Spinal cord (tissue), 10 donors: ENCODE data around the gene THBS3. TPM values are rescaled to one million over a fixed set of nuclear protein-coding genes. Genes with fewer than 3 reads are reported as not detected.
"Not testable (repeated sequence)": the region's sequence is repeated elsewhere in the genome, so short reads cannot be mapped to it uniquely, and the experiment has no call there.

ENCODE experiments used
- DNase-seq, 6 donors: peaks; one replicate each; pipeline versions ENCODE4 v3.0.0 to v3.0.0-alpha.2; 2013 to 2015; ENCODE audit warnings: low spot score in 6 of 6, low read depth in 4 of 6
- H3K27ac ChIP-seq: one replicate; pipeline ENCODE4 v1.5.1; 2013; ENCODE audit warnings: low read depth, low read length, control low read depth
- H3K27me3 ChIP-seq: one replicate; pipeline ENCODE4 v1.6.1; 2013; ENCODE audit warnings: low read length; ENCODE audit not compliant: control insufficient read depth, insufficient read depth
- H3K36me3 ChIP-seq: one replicate; pipeline ENCODE4 v1.6.1; 2013; ENCODE audit warnings: low read length; ENCODE audit not compliant: control insufficient read depth, insufficient read depth
- H3K4me1 ChIP-seq: one replicate; pipeline ENCODE4 v1.6.1; 2013; ENCODE audit warnings: low read length; ENCODE audit not compliant: control insufficient read depth, insufficient read depth
- H3K4me3 ChIP-seq: one replicate; pipeline ENCODE4 v1.5.1; 2013; ENCODE audit warnings: low read depth, low read length, control low read depth
- H3K9me3 ChIP-seq: one replicate; pipeline ENCODE4 v1.6.1; 2013; ENCODE audit warnings: low read length; ENCODE audit not compliant: control insufficient read depth, insufficient read depth
- WGBS: methylation state at CpG from one replicate; pipeline ENCODE4 v1.1.5; 2013; ENCODE audit warnings: missing lambda C conversion rate; ENCODE audit not compliant: insufficient coverage; 5-methylcytosine and 5-hydroxymethylcytosine counted together
- polyA plus RNA-seq, 2 donors: library from polyadenylated mRNA; unstranded; fragments of 120-200 nt; gene quantifications; one replicate each; pipeline ENCODE4 v1.2.1, GENCODE V29; 2013; ENCODE audit not compliant: insufficient read length in 2 of 2
- total RNA-seq, 2 donors: library from RNA; depleted of rRNA in 1 of 2; stranded (reverse); fragments of 120-200 nt in 1 of 2; fragments of >200 nt in 1 of 2; gene quantifications; one replicate each; pipeline versions ENCODE4 v1.2.3 to v1.2.4, GENCODE V29; 2013 to 2014
- donor health status: healthy.

Gene THBS3
- total and polyA plus RNA-seq, 4 donors, result 18.2 to 57.6 (median 36.8) TPM

DNA sequence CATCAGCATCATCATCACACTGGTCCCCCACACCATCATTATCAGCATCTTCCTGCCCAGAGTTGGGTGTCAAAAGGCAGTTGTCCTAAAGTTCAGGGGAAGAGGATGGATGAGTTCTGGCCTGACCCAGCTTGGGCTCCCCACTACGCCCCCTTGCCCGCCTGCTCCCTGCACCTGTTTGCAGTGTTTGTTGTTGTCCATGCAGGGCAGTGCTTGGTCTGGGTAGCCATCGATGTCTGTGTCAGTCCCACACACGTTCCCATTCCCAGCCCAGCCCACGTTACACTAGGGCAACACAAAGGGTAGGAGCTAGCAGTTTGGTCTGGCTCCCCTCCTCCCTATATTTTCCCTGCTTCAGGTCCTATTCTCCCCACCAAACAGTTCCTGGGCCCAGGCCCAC lies 6.8 kb downstream of the THBS3 start:
- H3K27me3 ChIP-seq, result no peaks in the 10 kb centered on the region
- no peak overlapping the region for H3K4me3 ChIP-seq
- H3K36me3 ChIP-seq, result peaks cover 80% of the 10 kb centered on the region
- H3K4me1 ChIP-seq, result peaks cover 32% of the 10 kb centered on the region
- H3K27ac ChIP-seq, result no peak overlapping the region
- 85% methylated on average over 5 of the region's 5 CpGs for WGBS
- no peaks in the 10 kb centered on the region for H3K9me3 ChIP-seq
- DNase-seq, result no peak

DNA sequence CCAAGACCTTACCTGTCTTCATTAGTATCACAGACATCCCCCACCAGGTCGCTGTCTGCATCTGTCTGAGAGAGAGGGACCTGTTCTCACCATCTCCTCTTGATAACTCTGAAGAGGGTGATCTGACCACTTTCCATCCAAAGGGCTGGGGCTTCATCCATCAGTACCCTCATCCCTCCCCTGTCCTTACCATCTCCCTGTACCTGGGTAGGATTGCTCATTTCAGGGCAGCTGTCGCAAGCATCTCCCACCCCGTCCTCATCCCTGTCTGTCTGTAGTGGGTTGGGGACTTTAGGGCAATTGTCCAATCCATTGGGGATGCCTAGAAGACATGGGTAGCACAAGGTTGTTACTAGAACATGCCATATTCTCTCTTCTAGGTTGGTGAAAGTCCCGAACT lies 7.9 kb downstream of the THBS3 start:
- Histone ChIP-seq H3K4me3 (no peak overlapping the region), H3K36me3 (peaks cover 76% of the 10 kb centered on the region), H3K9me3 (no peaks in the 10 kb centered on the region), H3K4me1 (peaks cover 34% of the 10 kb centered on the region), H3K27ac (no peak overlapping the region), H3K27me3 (no peaks in the 10 kb centered on the region)
- DNase-seq, result no peak
- 75% methylated on average over 2 of the region's 4 CpGs for WGBS

DNA sequence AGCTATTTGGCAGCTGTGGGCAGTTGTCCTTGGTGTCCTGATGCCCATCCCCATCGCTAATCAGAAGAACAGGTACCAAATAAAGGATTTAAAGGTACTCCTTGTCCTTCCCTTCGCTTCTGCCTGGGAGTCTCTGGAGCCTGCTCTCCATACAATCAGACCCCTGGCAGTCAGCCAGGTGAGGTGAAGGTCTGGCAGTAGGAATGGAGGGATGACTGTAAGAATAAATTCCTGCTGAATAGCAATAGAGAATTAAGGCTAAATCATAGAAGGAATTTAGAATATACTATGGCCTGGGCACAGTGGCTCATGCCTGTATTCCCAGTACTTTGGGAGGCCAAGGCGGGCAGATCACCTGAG lies 9.2 kb downstream of the THBS3 start:
- no peak overlapping the region for H3K4me3 ChIP-seq
- peak in 1 of 6 donors; percentile 20 for DNase-seq
- H3K9me3 ChIP-seq, result no peaks in the 10 kb centered on the region
- WGBS, result 100% methylated on average over 2 of the region's 3 CpGs
- no peaks in the 10 kb centered on the region for H3K27me3 ChIP-seq
- H3K4me1 ChIP-seq, result peaks cover 44% of the 10 kb centered on the region
- peaks cover 66% of the 10 kb centered on the region for H3K36me3 ChIP-seq
- H3K27ac ChIP-seq, result no peak overlapping the region

DNA sequence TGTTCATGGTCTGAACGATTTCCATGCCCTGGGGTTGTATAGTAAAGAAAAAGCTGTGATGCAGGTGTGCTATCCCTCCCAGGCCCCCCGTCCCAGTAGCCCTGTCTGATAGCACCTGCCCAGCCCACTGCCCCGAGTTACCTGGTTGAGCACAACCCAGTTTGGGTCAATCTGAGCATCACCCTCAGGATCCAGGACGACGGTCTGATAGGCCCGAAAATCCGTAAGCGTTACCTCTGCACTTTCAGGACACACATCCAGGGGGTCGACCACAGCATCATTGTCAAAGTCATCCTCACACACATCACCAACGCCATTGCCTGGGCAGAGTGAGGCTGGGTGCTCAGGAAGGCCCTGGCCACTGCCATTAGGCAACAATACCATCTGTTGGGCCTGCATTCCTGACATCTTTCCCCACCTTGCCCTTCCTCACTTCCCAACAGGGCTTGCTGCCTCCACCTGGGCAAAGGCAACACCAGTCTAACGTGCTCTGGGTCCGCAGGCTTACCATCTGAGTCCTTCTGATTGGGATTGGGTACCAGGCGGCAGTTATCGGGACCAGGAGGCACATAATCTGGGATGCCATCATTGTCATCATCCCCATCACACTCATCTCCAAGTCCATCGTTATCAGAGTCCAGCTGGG lies 9.7 kb downstream of the THBS3 start:
- H3K36me3 ChIP-seq, result peaks cover 61% of the 10 kb centered on the region
- no peak for DNase-seq
- H3K27ac ChIP-seq, result no peak overlapping the region
- 82% methylated on average over 14 of the region's 15 CpGs for WGBS
- H3K27me3 ChIP-seq, result no peaks in the 10 kb centered on the region
- no peaks in the 10 kb centered on the region for H3K9me3 ChIP-seq
- peaks cover 49% of the 10 kb centered on the region for H3K4me1 ChIP-seq
- peak overlapping the region; percentile 51 for H3K4me3 ChIP-seq

DNA sequence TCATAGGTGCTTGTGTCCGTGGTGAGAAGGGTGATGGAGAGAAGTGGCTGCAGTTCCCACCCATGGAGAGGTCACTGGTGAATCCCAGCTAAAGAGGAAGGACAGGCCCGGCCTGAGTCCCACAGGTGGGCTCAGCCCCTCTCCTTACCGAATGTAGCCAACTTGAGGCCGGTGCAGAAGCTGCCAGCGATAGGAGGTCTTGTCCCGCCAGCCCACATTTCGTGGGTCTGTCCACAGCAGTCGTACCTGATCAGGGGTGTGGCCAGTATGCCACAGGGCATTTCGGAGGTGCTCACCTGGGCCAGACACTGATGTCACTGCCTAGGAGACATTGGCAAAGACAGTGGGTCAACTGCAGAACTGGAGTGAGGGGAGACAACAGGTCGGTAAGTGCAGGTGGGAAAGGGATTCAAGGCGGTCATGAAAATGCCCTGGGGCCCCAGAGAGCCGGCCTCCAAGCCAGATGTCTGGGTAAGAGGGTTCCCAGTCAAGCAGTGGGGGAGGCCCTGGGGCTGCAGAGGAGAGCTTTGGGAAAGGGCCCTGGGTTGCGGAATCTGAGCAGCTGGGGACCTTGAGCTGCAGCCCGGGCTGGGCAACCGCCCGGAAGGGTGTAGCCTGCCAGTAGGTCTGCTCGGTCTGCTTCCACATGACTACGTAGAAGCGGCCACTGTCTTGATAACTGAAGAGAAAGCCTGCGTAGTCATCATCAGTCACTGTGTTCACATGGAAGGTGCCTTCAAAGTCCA lies 10.6 kb downstream of the THBS3 start:
- H3K27ac ChIP-seq, result peak overlapping the region; percentile 97
- DNase-seq, result peak in 1 of 6 donors; percentile 52
- H3K4me1 ChIP-seq, result peaks cover 56% of the 10 kb centered on the region
- no peaks in the 10 kb centered on the region for H3K9me3 ChIP-seq
- H3K36me3 ChIP-seq, result peaks cover 52% of the 10 kb centered on the region
- 35% methylated on average over 19 of the region's 20 CpGs for WGBS
- peak overlapping the region; percentile 51 for H3K4me3 ChIP-seq
- no peaks in the 10 kb centered on the region for H3K27me3 ChIP-seq

DNA sequence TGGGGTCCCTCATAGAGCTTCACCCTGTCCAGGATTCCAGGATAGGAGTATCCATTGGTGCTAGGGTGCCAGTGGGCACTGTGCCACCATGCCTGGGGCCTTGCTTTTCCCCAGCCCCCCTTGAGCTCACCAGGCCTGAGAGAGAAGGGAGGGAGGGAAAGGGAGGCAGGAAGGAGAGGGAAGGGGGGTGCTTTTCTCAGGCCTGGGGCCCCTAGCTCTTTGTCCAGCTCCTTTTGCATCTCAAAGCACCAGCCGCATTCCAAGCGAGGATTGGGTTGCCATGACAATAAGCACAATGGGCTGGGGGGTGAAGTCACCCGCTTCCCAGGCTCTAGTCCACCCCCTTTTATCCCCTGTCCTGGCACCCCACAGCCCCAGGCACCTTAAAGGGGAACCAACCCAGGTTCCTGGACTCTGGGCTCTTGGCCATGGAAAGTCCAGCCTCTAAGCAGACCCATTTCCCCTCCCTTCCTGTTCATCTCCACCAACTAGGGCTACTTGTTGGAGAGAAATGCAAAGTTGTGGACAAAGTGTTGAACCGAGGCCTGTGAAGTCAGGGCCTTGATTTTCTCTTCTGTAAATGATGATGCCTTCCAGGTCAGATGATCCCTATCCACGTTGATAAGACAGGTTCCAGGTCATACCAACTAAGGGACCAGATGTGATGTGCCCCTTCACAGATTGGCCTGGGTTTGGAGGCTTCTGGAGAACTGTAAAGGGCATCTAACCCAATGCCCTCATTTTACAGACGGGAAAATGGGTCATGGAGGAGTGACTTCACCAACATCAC lies 11.4 kb downstream of the THBS3 start:
- Histone ChIP-seq H3K4me3 (peak overlapping the region; percentile 51), H3K27ac (peak overlapping the region; percentile 97), H3K36me3 (peaks cover 44% of the 10 kb centered on the region), H3K9me3 (no peaks in the 10 kb centered on the region), H3K4me1 (peaks cover 54% of the 10 kb centered on the region), H3K27me3 (no peaks in the 10 kb centered on the region)
- WGBS, result 33% methylated on average over 2 of the region's 6 CpGs
- peak in 3 of 6 donors; percentile 80 to 95 (median 92) for DNase-seq

DNA sequence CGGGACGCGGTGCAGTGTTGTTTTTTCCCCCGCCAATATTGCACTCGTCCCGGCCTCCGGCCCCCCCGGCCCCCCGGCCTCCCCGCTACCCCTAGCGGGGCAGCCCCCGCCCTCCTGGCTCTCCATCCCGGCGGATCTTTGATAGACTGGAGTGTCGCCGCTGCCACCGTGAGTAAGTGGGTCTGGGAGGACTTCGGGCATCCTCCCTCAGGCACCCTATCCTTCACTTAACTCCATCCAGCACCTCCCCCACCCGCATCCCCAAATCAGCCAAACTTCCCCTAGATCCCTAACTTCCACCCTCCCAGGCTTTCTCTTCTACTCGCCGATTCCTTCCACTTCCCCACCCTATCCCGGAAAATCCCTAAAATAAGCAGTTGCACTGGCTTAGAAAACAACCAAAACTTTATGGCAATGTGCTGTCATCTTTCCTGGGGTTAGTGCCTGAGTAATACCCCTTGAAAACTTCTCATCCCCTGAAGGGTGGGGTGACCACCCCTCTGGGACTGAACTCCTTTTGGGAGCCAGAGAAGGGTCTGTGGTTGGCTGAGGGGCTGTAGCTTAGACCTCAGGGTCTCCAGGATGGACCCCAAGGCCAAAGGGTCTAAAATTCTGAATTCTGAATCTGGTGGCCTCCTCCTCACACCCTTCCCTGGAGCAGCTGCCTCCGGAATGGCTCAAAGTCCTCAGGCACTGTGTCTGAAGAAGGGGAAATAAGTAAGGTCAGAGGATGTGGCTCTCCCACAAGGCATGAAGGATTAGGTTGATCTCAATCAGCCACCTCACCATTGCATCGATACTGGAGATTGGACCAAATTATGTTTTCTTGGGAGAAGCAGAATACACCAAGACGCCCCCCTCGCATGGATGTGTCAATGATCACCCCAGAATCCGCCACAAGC lies 12.2 kb downstream of the THBS3 start:
- H3K36me3 ChIP-seq, result peaks cover 37% of the 10 kb centered on the region
- WGBS, result 7% methylated on average over 6 of the region's 27 CpGs
- H3K27ac ChIP-seq, result peak overlapping the region; percentile 97
- H3K4me3 ChIP-seq, result peak overlapping the region; percentile 51
- no peak for DNase-seq
- H3K27me3 ChIP-seq, result no peaks in the 10 kb centered on the region
- no peaks in the 10 kb centered on the region for H3K9me3 ChIP-seq
- H3K4me1 ChIP-seq, result peaks cover 48% of the 10 kb centered on the region

DNA sequence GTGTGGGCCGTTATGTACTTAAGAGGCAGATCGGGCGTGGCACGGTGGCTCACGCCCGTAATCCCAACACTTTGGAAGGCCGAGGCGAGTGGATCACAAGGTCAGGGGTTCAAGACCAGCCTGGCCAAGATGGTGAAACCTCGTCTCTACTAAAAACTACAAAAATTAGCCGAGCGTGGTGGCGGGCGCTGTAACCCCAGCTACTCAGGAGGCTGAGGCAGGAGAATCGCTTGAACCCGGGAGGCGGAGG lies 13.8 kb downstream of the THBS3 start:
- not testable (repeated sequence) for H3K27me3 ChIP-seq, H3K9me3 ChIP-seq, DNase-seq
- Histone ChIP-seq H3K27ac (peak overlapping the region; percentile 97), H3K36me3 (peaks cover 28% of the 10 kb centered on the region), H3K4me3 (peak overlapping the region; percentile 51), H3K4me1 (peaks cover 48% of the 10 kb centered on the region)
- 10% methylated on average over 16 of the region's 16 CpGs for WGBS

DNA sequence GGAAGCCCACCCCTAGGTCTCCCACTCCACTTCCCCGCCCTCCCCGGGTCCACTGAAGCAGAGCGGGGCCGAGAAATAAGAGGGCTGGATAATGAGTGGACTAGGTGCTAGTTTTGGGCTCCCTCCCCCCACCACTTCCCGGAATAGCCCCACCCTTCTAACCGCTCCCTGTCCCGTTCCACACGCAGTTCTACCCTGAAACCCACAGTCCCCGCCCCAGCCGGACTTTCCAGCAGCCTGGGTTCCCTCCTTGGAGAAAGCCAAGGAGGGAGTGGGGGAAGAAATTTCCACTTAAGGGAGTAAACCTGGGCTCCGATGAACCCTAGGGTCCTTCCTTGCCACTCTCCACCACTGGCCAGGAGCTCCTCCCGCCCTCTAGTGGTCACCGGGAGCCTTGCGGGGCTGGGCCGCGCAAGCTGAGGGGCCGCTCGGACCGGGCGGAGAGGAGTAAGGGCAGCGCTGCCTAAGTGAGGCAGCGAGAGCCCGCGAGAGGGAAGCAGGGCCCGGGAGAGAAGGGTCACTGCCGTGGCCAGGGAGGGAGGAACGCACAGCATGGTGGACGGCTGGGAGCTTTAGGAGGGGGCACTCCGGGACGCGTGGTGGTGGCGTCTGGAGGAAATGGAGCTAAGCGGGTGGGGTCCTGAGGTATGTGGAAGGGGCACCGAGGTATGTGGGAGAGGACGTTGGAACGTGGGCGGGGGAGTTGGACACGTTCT lies 14.3 kb downstream of the THBS3 start:
- no peaks in the 10 kb centered on the region for H3K27me3 ChIP-seq
- peak overlapping the region; percentile 51 for H3K4me3 ChIP-seq
- peaks cover 24% of the 10 kb centered on the region for H3K36me3 ChIP-seq
- H3K4me1 ChIP-seq, result peaks cover 48% of the 10 kb centered on the region
- peak overlapping the region; percentile 97 for H3K27ac ChIP-seq
- H3K9me3 ChIP-seq, result no peaks in the 10 kb centered on the region
- DNase-seq, result peak in 4 of 6 donors; percentile 50 to 93 (median 82)
- WGBS, result 0% methylated on average over 24 of the region's 38 CpGs
